Measurements from ENCODE around the gene SYDE1.
"Not testable (repeated sequence)": the region's sequence is repeated elsewhere in the genome, so short reads cannot be mapped to it uniquely, and the experiment has no call there.

Gene SYDE1

GRCh38 chr19:15107061-15108010, at the start of gene SYDE1:
SYDE1 (plus strand) TSS chr19:15107401; CDS start chr19:15107434, 33 bp downstream.
- no peak for DNase-seq

- no peak for DNase-seq
Observed at GRCh38 chr19:15062036-15062435, 45.2 kb upstream of the SYDE1 start.

GRCh38 chr19:15070386-15070785, 36.8 kb upstream of the SYDE1 start:
- not testable (repeated sequence) for DNase-seq

GRCh38 chr19:15072930-15073647, 34.1 kb upstream of the SYDE1 start:
- DNase-seq, result no peak

- DNase-seq, result no peak
Observed at GRCh38 chr19:15074371-15074770, 32.8 kb upstream of the SYDE1 start.

- no peak for DNase-seq
Observed at GRCh38 chr19:15075806-15076205, 31.4 kb upstream of the SYDE1 start.

GRCh38 chr19:15080002-15080401, 27.2 kb upstream of the SYDE1 start:
- DNase-seq, result not testable (repeated sequence)

- no peak for DNase-seq
Observed at GRCh38 chr19:15081911-15082310, 25.3 kb upstream of the SYDE1 start, which contains the start of gene OR1I1. OR1I1 (plus strand) TSS chr19:15082211; CDS start chr19:15087066, 4,855 bp downstream.

GRCh38 chr19:15087182-15087581, 20.0 kb upstream of the SYDE1 start:
- no peak for DNase-seq

GRCh38 chr19:15091918-15092753, 15.1 kb upstream of the SYDE1 start:
- peak; percentile 0 for DNase-seq

GRCh38 chr19:15093001-15093400, 14.2 kb upstream of the SYDE1 start:
- no peak for DNase-seq

GRCh38 chr19:15096223-15096622, 11.0 kb upstream of the SYDE1 start:
- DNase-seq, result no peak

- DNase-seq, result not testable (repeated sequence)
Observed at GRCh38 chr19:15097980-15098379, 9.2 kb upstream of the SYDE1 start.

GRCh38 chr19:15098460-15098859, 8.7 kb upstream of the SYDE1 start:
- no peak for DNase-seq

GRCh38 chr19:15099017-15099582, 8.1 kb upstream of the SYDE1 start:
- no peak for DNase-seq

- DNase-seq, result no peak
Observed at GRCh38 chr19:15101479-15102082, 5.6 kb upstream of the SYDE1 start.

- no peak for DNase-seq
Observed at GRCh38 chr19:15104003-15104402, 3.2 kb upstream of the SYDE1 start.

- DNase-seq, result no peak
Observed at GRCh38 chr19:15104411-15104810, 2.8 kb upstream of the SYDE1 start.

- no peak for DNase-seq
Observed at GRCh38 chr19:15105044-15105443, 2.2 kb upstream of the SYDE1 start.

- no peak for DNase-seq
Observed at GRCh38 chr19:15108145-15108844, 1.1 kb downstream of the SYDE1 start.

All from NCI-H1436 treated with DMSO at 0.1 percent for 48 hours (cell line).